Neural cell (in vitro differentiated cells): Measurements from ENCODE around the gene MECR. TPM values are rescaled to one million over a fixed set of nuclear protein-coding genes. Genes with fewer than 3 reads are reported as not detected.

Source experiments
- H2AFZ ChIP-seq: fragments of 200-600, 300-800 bp; sonication (generic), shearing (Covaris generic); 2 replicates; pipeline ENCODE4 v1.6.0; 2014; ENCODE audit warnings: low read depth, mild to moderate bottlenecking, antibody characterized with exemption, low read length, moderate library complexity
- H3F3A ChIP-seq: fragments of 200-600 bp; shearing (Covaris generic); 2 replicates; pipeline ENCODE4 v1.6.1; 2016; ENCODE audit warnings: mild to moderate bottlenecking, moderate library complexity, mixed read lengths, antibody characterized with exemption, low read length; ENCODE audit not compliant: insufficient read depth, poor library complexity, severe bottlenecking
- H3K27ac ChIP-seq: fragments of 200-600, 300-800 bp; sonication (generic), shearing (Covaris generic); 2 replicates; pipeline ENCODE4 v1.5.1; 2014; ENCODE audit warnings: mild to moderate bottlenecking, low read length, moderate library complexity
- H3K27me3 ChIP-seq: fragments of 300-800, 200-600 bp; sonication (generic), shearing (Covaris generic); 2 replicates; pipeline ENCODE4 v1.6.0; 2014; ENCODE audit warnings: mild to moderate bottlenecking, low read depth, low read length, moderate library complexity; ENCODE audit not compliant: insufficient read depth
- H3K36me3 ChIP-seq: fragments of 300-800, 200-600 bp; sonication (generic), shearing (Covaris generic); 2 replicates; pipeline ENCODE4 v1.5.1; 2014; ENCODE audit warnings: mild to moderate bottlenecking, antibody characterized with exemption, low read length, moderate library complexity; ENCODE audit not compliant: insufficient read depth
- H3K4me2 ChIP-seq: fragments of 300-800, 200-600 bp; sonication (generic), shearing (Covaris generic); 2 replicates; pipeline ENCODE4 v1.6.0; 2014; ENCODE audit warnings: mild to moderate bottlenecking, low read length
- H3K4me3 ChIP-seq: fragments of 300-800, 200-600 bp; sonication (generic), shearing (Covaris generic); 2 replicates; pipeline ENCODE4 v1.5.1; 2014; ENCODE audit warnings: mild to moderate bottlenecking, low read length, moderate library complexity
- H3K79me2 ChIP-seq: fragments of 200-600 bp; shearing (Covaris generic); replicated peaks from 2 replicates; pipeline ENCODE4 v1.6.0; 2014; ENCODE audit warnings: mild to moderate bottlenecking, low read length, moderate library complexity; ENCODE audit not compliant: insufficient read depth
- H3K9ac ChIP-seq: fragments of 300-800, 200-600 bp; sonication (generic), shearing (Covaris generic); 2 replicates; pipeline ENCODE4 v1.6.1; 2016; ENCODE audit warnings: mild to moderate bottlenecking, low read length, mixed read lengths
- H3K9me2 ChIP-seq: fragments of 200-600 bp; shearing (Covaris generic); 2 replicates; pipeline ENCODE4 v1.6.1; 2016; ENCODE audit warnings: mild to moderate bottlenecking, low read length, mixed read lengths; ENCODE audit not compliant: insufficient read depth
- H3K9me3 ChIP-seq: fragments of 200-600, 300-800 bp; sonication (generic), shearing (Covaris generic); 2 replicates; pipeline ENCODE4 v1.6.1; 2016; ENCODE audit warnings: mild to moderate bottlenecking, mixed run types, low read length, moderate library complexity, mixed read lengths
- H4K20me1 ChIP-seq: fragments of 200-600 bp; shearing (Covaris generic); 2 replicates; pipeline ENCODE4 v1.6.1; 2016; ENCODE audit warnings: mild to moderate bottlenecking, mixed run types; ENCODE audit not compliant: insufficient read depth
- CTCF ChIP-seq: fragments of 450-650 bp; IDR thresholded peaks from 2 replicates; pipeline ENCODE4 v1.5.1; 2014; ENCODE audit warnings: antibody characterized with exemption, mild to moderate bottlenecking, moderate library complexity; ENCODE audit not compliant: poor library complexity, severe bottlenecking
- EP300 ChIP-seq: fragments of 450-650 bp; conservative IDR thresholded peaks from 2 replicates; pipeline ENCODE4 v1.6.1; 2014; ENCODE audit warnings: antibody characterized with exemption, mild to moderate bottlenecking, moderate library complexity; ENCODE audit not compliant: poor library complexity, severe bottlenecking
- EZH2 ChIP-seq: fragments of 200-600, 300-800 bp; shearing (Covaris generic), sonication (generic); IDR thresholded peaks from 2 replicates; pipeline ENCODE4 v1.6.1; 2014; ENCODE audit warnings: antibody characterized with exemption, low read length, borderline replicate concordance, mild to moderate bottlenecking; ENCODE audit not compliant: insufficient read depth, poor library complexity, severe bottlenecking
- MXI1 ChIP-seq: fragments of 450-650 bp; conservative IDR thresholded peaks from 2 replicates; pipeline ENCODE4 v1.6.1; 2014; ENCODE audit warnings: antibody characterized with exemption, mild to moderate bottlenecking; ENCODE audit not compliant: poor library complexity, severe bottlenecking
- POLR2AphosphoS5 ChIP-seq: IDR thresholded peaks from 2 replicates; pipeline ENCODE4 v1.6.1; 2012
- RAD21 ChIP-seq: fragments of 450-650 bp; conservative IDR thresholded peaks from 2 replicates; pipeline ENCODE4 v1.6.1; 2014; ENCODE audit warnings: antibody characterized with exemption, mild to moderate bottlenecking, moderate library complexity
- REST ChIP-seq: IDR thresholded peaks from 2 replicates; pipeline ENCODE4 v1.6.1; 2012; ENCODE audit warnings: borderline replicate concordance
- SMC3 ChIP-seq: fragments of 450-650 bp; conservative IDR thresholded peaks from 2 replicates; pipeline ENCODE4 v1.6.1; 2014; ENCODE audit warnings: antibody characterized with exemption, mild to moderate bottlenecking, moderate library complexity; ENCODE audit not compliant: poor library complexity
- TAF1 ChIP-seq: IDR thresholded peaks from 2 replicates; pipeline ENCODE4 v1.6.1; 2012; ENCODE audit warnings: low read depth
- polyA plus RNA-seq: library from polyadenylated mRNA; depleted of rRNA; stranded (reverse); fragments of >200 nt; gene quantifications from 2 replicates; pipeline ENCODE4 v1.2.3, GENCODE V29; 2014

Gene MECR
- polyA plus RNA-seq, 1 donor from 2014 or later, result 14.0 TPM

- Histone ChIP-seq H3K4me3 (no peak overlapping the region), H2AFZ (no peak overlapping the region), H3K27me3 (no peaks in the 10 kb centered on the region), H3K27ac (no peak overlapping the region), H3K9me2 (no peaks in the 10 kb centered on the region), H3F3A (peaks cover 2% of the 10 kb centered on the region), H3K9ac (no peak overlapping the region), H3K9me3 (no peaks in the 10 kb centered on the region), H3K36me3 (no peaks in the 10 kb centered on the region), H4K20me1 (no peaks in the 10 kb centered on the region), H3K4me2 (no peak overlapping the region), H3K79me2 (peaks cover 5% of the 10 kb centered on the region)
- TF ChIP-seq EP300, result no peak
- no peak for TF ChIP-seq EZH2
- no peak for TF ChIP-seq REST
- no peak for TF ChIP-seq CTCF
- TF ChIP-seq MXI1, result no peak
- TF ChIP-seq SMC3, result no peak
- TF ChIP-seq TAF1, result no peak
- TF ChIP-seq POLR2AphosphoS5, result no peak
Measured at GRCh38 chr1:29227511-29227910, 3.2 kb downstream of the MECR start.

- no peaks in the 10 kb centered on the region for H4K20me1 ChIP-seq
- no peak overlapping the region for H3K4me2 ChIP-seq
- H3K9me3 ChIP-seq, result no peaks in the 10 kb centered on the region
- H3K4me3 ChIP-seq, result no peak overlapping the region
- peaks cover 2% of the 10 kb centered on the region for H3F3A ChIP-seq
- no peak for TF ChIP-seq EZH2
- no peak for TF ChIP-seq RAD21
- TF ChIP-seq SMC3, result no peak
- no peak for TF ChIP-seq MXI1
- TF ChIP-seq EP300, result no peak
- no peak for TF ChIP-seq POLR2AphosphoS5
- TF ChIP-seq CTCF, result no peak
- TF ChIP-seq REST, result no peak
- no peak for TF ChIP-seq TAF1
- H3K36me3 ChIP-seq, result no peaks in the 10 kb centered on the region
- H3K9me2 ChIP-seq, result no peaks in the 10 kb centered on the region
- no peaks in the 10 kb centered on the region for H3K27me3 ChIP-seq
- no peak overlapping the region for H3K9ac ChIP-seq
- no peak overlapping the region for H3K27ac ChIP-seq
- H2AFZ ChIP-seq, result no peak overlapping the region
- peaks cover 3% of the 10 kb centered on the region for H3K79me2 ChIP-seq
Measured at GRCh38 chr1:29225361-29225760, 5.4 kb downstream of the MECR start.
